Parathyroid adenoma (tissue), 2 donors: ENCODE data around the gene FXYD5.

Experiments
- H2AFZ ChIP-seq: fragments of 300-600 bp; sonication (generic); one replicate; pipeline ENCODE4 v1.7.0; 2017; ENCODE audit warnings: antibody characterized with exemption, mild to moderate bottlenecking
- H3K27ac ChIP-seq: fragments of 300-600 bp; sonication (generic); one replicate; pipeline ENCODE4 v1.7.0; 2017
- H3K27me3 ChIP-seq: fragments of 300-600 bp; sonication (generic); one replicate; pipeline ENCODE4 v1.7.0; 2017; ENCODE audit warnings: low read length; ENCODE audit not compliant: control insufficient read depth, insufficient read depth
- H3K36me3 ChIP-seq: fragments of 300-600 bp; sonication (generic); one replicate; pipeline ENCODE4 v1.7.0; 2017; ENCODE audit warnings: low read length; ENCODE audit not compliant: control insufficient read depth, insufficient read depth
- H3K4me1 ChIP-seq: fragments of 300-600 bp; sonication (generic); one replicate; pipeline ENCODE4 v1.7.0; 2017; ENCODE audit warnings: control low read depth
- H3K4me2 ChIP-seq: fragments of 300-600 bp; sonication (generic); one replicate; pipeline ENCODE4 v1.7.0; 2017; ENCODE audit warnings: low read length
- H3K4me3 ChIP-seq: fragments of 300-600 bp; sonication (generic); one replicate; pipeline ENCODE4 v1.7.0; 2017; ENCODE audit warnings: low read depth, low read length
- H3K79me2 ChIP-seq: fragments of 300-600 bp; sonication (generic); one replicate; pipeline ENCODE4 v1.7.0; 2017; ENCODE audit warnings: control low read depth
- H3K9ac ChIP-seq: fragments of 300-600 bp; sonication (generic); one replicate; pipeline ENCODE4 v1.7.0; 2017; ENCODE audit warnings: mild to moderate bottlenecking
- H3K9me3 ChIP-seq: fragments of 300-600 bp; sonication (generic); one replicate; pipeline ENCODE4 v1.7.0; 2017; ENCODE audit warnings: low read length; ENCODE audit not compliant: control insufficient read depth
- CTCF ChIP-seq: fragments of 300-600 bp; sonication (generic); IDR thresholded peaks from one replicate; pipeline ENCODE4 v1.7.0; 2017; ENCODE audit warnings: antibody characterized with exemption, mild to moderate bottlenecking
- donor health status: primary hyperparathyroidism.

Gene FXYD5

GRCh38 chr19:35162471-35163326 lies 8.2 kb downstream of the FXYD5 start:
- Histone ChIP-seq H3K9me3 (no peaks in the 10 kb centered on the region), H3K27me3 (no peaks in the 10 kb centered on the region), H2AFZ (no peak overlapping the region), H3K4me3 (no peak overlapping the region), H3K36me3 (no peaks in the 10 kb centered on the region), H3K27ac (no peak overlapping the region), H3K4me2 (no peak overlapping the region), H3K79me2 (no peaks in the 10 kb centered on the region), H3K9ac (no peak overlapping the region), H3K4me1 (no peaks in the 10 kb centered on the region)
- TF ChIP-seq CTCF = no peak

DNA sequence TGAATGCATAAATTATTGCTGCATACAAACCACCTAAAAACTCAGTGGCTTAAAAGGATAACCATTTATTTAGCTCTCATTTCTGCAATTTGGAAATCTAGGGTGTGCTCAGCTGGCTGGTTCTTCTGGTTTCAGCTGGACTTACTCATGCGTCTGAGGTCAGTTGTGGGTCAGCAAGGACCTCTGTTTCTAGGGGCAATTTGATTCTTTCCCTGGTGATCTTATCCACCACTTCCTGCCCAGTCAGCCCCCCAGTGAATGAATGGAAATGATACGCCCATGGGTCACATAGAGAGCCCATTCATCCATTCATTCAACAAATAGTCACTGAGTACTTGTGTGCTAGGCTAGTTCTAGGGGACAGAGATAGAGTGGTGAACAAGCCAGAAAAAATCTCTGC lies 9.9 kb downstream of the FXYD5 start:
- no peak overlapping the region for H3K4me2 ChIP-seq
- H3K79me2 ChIP-seq = no peaks in the 10 kb centered on the region
- H3K9ac ChIP-seq = no peak overlapping the region
- H3K36me3 ChIP-seq = no peaks in the 10 kb centered on the region
- H3K4me1 ChIP-seq = no peaks in the 10 kb centered on the region
- no peak overlapping the region for H3K27ac ChIP-seq
- H3K27me3 ChIP-seq = no peaks in the 10 kb centered on the region
- H3K4me3 ChIP-seq = no peak overlapping the region
- no peak for TF ChIP-seq CTCF
- H2AFZ ChIP-seq = no peak overlapping the region
- H3K9me3 ChIP-seq = no peaks in the 10 kb centered on the region

DNA sequence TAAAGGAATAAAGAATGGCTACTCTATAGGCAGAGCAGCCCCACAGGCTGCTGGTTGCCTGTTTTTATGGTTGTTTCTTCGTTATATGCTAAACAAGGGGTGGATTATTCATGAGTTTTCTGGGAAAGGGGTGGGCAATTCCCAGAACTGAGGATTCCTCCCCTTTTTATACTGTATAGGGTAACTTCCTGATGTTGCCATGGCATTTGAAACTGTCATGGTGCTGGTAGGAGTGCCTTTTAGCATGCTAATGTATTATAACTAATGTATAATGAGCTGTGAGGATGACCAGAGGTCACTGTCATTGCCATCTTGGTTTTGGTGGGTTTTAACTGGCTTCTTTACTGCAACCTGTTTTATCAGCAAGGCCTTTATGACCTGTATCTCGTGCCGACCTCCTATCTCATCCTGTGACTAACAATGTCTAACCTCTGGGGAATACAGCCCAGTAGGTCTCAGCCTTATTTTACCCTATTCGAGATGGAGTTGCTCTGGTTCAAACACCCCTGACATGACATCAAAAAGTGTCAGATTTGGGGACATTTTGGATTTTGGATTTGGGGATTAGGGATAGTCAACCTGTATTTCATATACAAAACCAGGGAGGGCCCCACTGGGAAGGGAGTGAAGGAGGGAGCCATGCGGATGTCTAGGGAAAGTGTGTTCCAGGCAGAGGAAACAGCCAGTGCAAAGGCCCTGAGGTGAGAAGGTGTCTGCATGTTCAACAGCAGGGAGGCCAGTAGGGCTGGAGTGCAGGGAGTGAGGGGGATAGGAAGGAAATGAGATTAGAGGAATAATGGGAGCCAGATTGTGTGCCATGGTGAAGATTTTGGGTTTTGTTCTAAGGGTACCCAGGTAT lies 10.9 kb downstream of the FXYD5 start:
- no peaks in the 10 kb centered on the region for H3K4me1 ChIP-seq
- H3K9me3 ChIP-seq = no peaks in the 10 kb centered on the region
- no peak overlapping the region for H3K4me2 ChIP-seq
- H3K27me3 ChIP-seq = no peaks in the 10 kb centered on the region
- TF ChIP-seq CTCF = no peak
- H3K9ac ChIP-seq = no peak overlapping the region
- no peak overlapping the region for H2AFZ ChIP-seq
- no peaks in the 10 kb centered on the region for H3K36me3 ChIP-seq
- no peak overlapping the region for H3K27ac ChIP-seq
- no peak overlapping the region for H3K4me3 ChIP-seq
- H3K79me2 ChIP-seq = no peaks in the 10 kb centered on the region

- Histone ChIP-seq H3K79me2 (no peaks in the 10 kb centered on the region), H3K9me3 (no peaks in the 10 kb centered on the region), H3K36me3 (no peaks in the 10 kb centered on the region), H3K9ac (no peak overlapping the region), H2AFZ (no peak overlapping the region), H3K4me3 (no peak overlapping the region), H3K4me2 (no peak overlapping the region), H3K27ac (no peak overlapping the region), H3K27me3 (no peaks in the 10 kb centered on the region), H3K4me1 (no peaks in the 10 kb centered on the region)
- no peak for TF ChIP-seq CTCF
These were observed 11.8 kb downstream of the FXYD5 start for GRCh38 chr19:35166100-35167063.
